Hepatocyte (in vitro differentiated cells): Measurements from ENCODE around the gene LRMDA.

Source experiments
- EZH2 ChIP-seq: fragments of 200-600 bp; sonication (generic); IDR thresholded peaks from 2 replicates; pipeline ENCODE4 v1.6.1; 2016; ENCODE audit warnings: antibody characterized with exemption, mild to moderate bottlenecking, borderline replicate concordance
- TF ChIP-seq, protein P1 (sequence below): fragments of 200-600 bp; sonication (generic); IDR thresholded peaks from 2 replicates; pipeline ENCODE4 v1.5.1; 2016; ENCODE audit warnings: antibody characterized with exemption, mild to moderate bottlenecking; ENCODE audit not compliant: poor library complexity

DNA sequence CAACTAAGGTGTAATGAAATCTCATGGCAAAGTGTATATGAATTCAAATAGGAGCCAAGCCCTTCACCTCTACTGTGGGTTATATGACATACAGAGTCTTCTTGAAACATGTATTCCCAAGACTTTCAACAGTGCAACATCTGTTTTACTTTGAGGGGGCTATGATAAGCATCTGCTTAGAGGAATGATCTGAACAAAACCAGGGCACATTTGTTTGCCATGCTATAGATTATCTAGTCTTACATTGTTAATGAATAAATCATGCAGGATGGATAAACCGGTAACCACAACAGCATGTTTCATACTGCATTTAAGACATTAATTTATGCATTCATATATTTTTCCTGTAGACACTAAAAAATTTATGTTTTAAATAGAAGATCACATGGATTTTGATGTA is 1021.9 kb downstream of the LRMDA start:
- TF ChIP-seq EZH2 = no peak
- TF ChIP-seq, protein P1, sequence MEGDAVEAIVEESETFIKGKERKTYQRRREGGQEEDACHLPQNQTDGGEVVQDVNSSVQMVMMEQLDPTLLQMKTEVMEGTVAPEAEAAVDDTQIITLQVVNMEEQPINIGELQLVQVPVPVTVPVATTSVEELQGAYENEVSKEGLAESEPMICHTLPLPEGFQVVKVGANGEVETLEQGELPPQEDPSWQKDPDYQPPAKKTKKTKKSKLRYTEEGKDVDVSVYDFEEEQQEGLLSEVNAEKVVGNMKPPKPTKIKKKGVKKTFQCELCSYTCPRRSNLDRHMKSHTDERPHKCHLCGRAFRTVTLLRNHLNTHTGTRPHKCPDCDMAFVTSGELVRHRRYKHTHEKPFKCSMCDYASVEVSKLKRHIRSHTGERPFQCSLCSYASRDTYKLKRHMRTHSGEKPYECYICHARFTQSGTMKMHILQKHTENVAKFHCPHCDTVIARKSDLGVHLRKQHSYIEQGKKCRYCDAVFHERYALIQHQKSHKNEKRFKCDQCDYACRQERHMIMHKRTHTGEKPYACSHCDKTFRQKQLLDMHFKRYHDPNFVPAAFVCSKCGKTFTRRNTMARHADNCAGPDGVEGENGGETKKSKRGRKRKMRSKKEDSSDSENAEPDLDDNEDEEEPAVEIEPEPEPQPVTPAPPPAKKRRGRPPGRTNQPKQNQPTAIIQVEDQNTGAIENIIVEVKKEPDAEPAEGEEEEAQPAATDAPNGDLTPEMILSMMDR = no peak
